Thyroid gland (tissue), 4 donors: ENCODE measurements around the gene PLEKHA1.

Experiments
- POLR2A ChIP-seq, 2 donors: fragments of 450-650 bp; IDR thresholded peaks; one replicate each; pipeline ENCODE4 v1.6.1; 2017; ENCODE audit warnings: antibody characterized with exemption in 2 of 2, mild to moderate bottlenecking in 2 of 2, moderate library complexity in 1 of 2
- TF ChIP-seq, protein P1 (sequence below), 6 experiments: fragments of 200-600 bp in 3 of 6; fragments of 450-650 bp in 3 of 6; sonication (generic) in 3 of 6; IDR thresholded peaks; one replicate each; pipeline ENCODE4 v1.5.1; 2016 to 2019; ENCODE audit warnings: antibody characterized with exemption in 6 of 6, mild to moderate bottlenecking in 2 of 6, inconsistent platforms in 1 of 6, moderate library complexity in 1 of 6

DNA sequence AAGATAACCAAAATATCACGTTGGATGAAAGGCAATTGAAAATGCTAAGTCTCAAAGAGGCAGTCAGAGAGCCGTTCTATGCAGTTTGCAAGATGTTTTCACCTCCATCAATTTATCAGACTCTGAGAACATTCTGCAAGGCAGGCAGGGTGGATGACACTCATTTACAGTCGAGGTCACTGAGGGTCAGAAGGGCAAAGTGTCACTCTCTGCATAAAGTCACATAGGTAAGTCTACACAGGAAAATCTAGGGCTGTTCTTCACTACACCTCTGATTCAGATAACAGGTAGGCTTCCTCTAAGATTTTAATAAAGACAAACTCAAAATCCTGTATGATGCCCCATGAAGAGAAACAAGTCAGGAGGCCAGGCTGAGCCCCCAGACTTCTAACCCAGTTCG, 1.4 kb upstream of the PLEKHA1 start:
- TF ChIP-seq POLR2A (IDR thresholded peaks at IDR 0.05): no peak
- TF ChIP-seq, protein P1, sequence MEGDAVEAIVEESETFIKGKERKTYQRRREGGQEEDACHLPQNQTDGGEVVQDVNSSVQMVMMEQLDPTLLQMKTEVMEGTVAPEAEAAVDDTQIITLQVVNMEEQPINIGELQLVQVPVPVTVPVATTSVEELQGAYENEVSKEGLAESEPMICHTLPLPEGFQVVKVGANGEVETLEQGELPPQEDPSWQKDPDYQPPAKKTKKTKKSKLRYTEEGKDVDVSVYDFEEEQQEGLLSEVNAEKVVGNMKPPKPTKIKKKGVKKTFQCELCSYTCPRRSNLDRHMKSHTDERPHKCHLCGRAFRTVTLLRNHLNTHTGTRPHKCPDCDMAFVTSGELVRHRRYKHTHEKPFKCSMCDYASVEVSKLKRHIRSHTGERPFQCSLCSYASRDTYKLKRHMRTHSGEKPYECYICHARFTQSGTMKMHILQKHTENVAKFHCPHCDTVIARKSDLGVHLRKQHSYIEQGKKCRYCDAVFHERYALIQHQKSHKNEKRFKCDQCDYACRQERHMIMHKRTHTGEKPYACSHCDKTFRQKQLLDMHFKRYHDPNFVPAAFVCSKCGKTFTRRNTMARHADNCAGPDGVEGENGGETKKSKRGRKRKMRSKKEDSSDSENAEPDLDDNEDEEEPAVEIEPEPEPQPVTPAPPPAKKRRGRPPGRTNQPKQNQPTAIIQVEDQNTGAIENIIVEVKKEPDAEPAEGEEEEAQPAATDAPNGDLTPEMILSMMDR (IDR thresholded peaks at IDR 0.05): no peak
